ENCODE data around the gene ORAI1.
"Not testable (repeated sequence)": the region's sequence is repeated elsewhere in the genome, so short reads cannot be mapped to it uniquely, and the experiment has no call there.

Gene ORAI1

DNA sequence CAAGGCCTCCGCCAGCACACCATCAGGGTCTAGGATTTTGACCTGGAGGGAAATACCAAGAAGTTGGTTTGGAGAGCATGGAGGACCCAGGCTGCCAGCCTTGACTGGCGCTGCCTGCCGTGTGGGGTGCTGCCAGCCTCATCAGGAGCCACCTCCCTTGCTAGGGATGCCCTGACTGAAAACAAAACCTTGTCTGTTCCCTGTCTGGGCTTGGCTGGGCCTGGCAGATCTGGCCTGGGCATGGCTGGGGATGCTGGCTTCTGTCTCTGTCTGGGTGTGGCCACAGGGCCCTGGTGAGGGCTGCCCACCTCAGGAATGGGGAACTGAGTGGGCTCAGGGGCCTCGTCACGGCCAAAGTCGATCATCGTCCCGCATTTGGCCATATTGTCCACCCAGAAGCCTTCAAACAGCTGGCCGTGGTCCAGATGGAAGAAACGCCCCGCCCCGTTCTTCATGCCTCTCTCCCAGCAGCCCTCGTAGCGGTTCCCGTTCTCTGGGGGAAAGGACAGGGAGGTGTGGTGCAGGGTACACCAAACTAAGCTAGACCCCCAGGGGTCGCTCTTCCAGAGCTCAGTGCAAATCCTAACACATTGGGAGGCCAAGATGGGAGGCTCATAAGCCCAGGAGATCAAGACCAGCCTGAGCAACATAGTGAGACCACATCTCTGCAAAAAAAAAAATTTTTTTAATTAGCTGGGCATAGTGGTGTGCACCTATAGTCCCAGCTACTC lies 26.6 kb downstream of the ORAI1 start:
- H3K27ac ChIP-seq = no peak overlapping the region
- H3K9me3 ChIP-seq = no peaks in the 10 kb centered on the region
- no peak overlapping the region for H3K4me3 ChIP-seq
- TF ChIP-seq, protein P1, sequence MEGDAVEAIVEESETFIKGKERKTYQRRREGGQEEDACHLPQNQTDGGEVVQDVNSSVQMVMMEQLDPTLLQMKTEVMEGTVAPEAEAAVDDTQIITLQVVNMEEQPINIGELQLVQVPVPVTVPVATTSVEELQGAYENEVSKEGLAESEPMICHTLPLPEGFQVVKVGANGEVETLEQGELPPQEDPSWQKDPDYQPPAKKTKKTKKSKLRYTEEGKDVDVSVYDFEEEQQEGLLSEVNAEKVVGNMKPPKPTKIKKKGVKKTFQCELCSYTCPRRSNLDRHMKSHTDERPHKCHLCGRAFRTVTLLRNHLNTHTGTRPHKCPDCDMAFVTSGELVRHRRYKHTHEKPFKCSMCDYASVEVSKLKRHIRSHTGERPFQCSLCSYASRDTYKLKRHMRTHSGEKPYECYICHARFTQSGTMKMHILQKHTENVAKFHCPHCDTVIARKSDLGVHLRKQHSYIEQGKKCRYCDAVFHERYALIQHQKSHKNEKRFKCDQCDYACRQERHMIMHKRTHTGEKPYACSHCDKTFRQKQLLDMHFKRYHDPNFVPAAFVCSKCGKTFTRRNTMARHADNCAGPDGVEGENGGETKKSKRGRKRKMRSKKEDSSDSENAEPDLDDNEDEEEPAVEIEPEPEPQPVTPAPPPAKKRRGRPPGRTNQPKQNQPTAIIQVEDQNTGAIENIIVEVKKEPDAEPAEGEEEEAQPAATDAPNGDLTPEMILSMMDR (IDR thresholded peaks at IDR 0.05) = no peak
- H3K27me3 ChIP-seq = peaks cover 0 to 6% of the 10 kb centered on the region in 2 donors
- peak in 1 of 2 donors; percentile 35 for DNase-seq
- no peaks in the 10 kb centered on the region for H3K4me1 ChIP-seq
- intact Hi-C loops (cut with DNase I; ENCODE audit: low total_unique reads) = no loop called here
- no peaks in the 10 kb centered on the region for H3K36me3 ChIP-seq

- Histone ChIP-seq H3K27ac (no peak overlapping the region), H3K9me3 (no peaks in the 10 kb centered on the region), H3K4me3 (no peak overlapping the region), H3K4me1 (no peaks in the 10 kb centered on the region), H3K27me3 (peaks cover 0 to 6% of the 10 kb centered on the region in 2 donors), H3K36me3 (no peaks in the 10 kb centered on the region)
- no peak for DNase-seq
- TF ChIP-seq, protein P1 (IDR thresholded peaks at IDR 0.05) = no peak
- intact Hi-C loops (cut with DNase I; ENCODE audit: low total_unique reads) = no loop called here
These were observed 27.7 kb downstream of the ORAI1 start for GRCh38 chr12:121653999-121654398.

- H3K36me3 ChIP-seq = no peaks in the 10 kb centered on the region
- no peaks in the 10 kb centered on the region for H3K9me3 ChIP-seq
- DNase-seq = no peak
- H3K27ac ChIP-seq = no peak overlapping the region
- no peaks in the 10 kb centered on the region for H3K4me1 ChIP-seq
- H3K27me3 ChIP-seq = peaks cover 0 to 6% of the 10 kb centered on the region in 2 donors
- TF ChIP-seq, protein P1 (IDR thresholded peaks at IDR 0.05) = no peak
- intact Hi-C loops (cut with DNase I; ENCODE audit: low total_unique reads) = no loop called here
- no peak overlapping the region for H3K4me3 ChIP-seq
These were observed 29.8 kb downstream of the ORAI1 start for GRCh38 chr12:121656122-121656521.

GRCh38 chr12:121657305-121658008 lies 31.1 kb downstream of the ORAI1 start:
- intact Hi-C loops (cut with DNase I; ENCODE audit: low total_unique reads) = no loop called here
- no peaks in the 10 kb centered on the region for H3K9me3 ChIP-seq
- no peak overlapping the region for H3K4me3 ChIP-seq
- no peaks in the 10 kb centered on the region for H3K36me3 ChIP-seq
- no peaks in the 10 kb centered on the region for H3K4me1 ChIP-seq
- DNase-seq = no peak
- peaks cover 0 to 6% of the 10 kb centered on the region in 2 donors for H3K27me3 ChIP-seq
- TF ChIP-seq, protein P1 (IDR thresholded peaks at IDR 0.05) = no peak
- no peak overlapping the region for H3K27ac ChIP-seq

DNA sequence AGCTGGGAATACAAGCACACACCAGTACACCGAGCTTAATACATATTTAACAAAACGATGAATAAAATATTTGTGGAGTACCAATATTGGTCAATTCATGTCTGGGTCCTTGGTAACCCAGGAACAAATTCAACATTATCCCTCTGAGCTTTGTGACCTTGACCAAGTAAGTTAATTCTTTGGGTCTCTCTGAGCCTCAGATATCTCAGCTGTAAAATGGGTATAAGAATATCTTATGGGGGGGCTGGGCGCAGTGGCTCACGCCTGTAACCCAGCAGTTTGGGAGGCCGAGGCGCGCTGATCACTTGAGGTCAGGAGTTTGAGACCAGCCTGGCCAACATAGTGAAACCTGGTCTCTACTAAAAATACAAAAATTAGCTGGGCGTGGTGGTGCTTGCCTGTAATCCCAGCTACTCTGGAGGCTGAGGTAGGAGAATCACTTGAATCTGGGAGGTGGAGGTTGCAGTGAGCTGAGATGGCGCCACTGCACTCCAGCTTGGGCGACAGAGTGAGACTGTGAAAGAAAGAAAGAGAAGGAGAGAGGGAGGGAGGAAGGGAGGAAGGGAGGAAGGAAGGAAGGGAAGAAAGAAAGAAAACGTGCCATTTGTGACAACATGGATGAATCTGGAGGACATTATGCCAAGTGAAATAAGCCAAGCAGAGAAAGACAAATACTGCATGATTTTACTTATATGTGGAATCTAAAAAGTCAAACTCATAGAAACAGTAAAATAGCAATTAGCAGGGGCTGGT lies 35.2 kb downstream of the ORAI1 start:
- H3K27me3 ChIP-seq; intact Hi-C loops (cut with DNase I; ENCODE audit: low total_unique reads); H3K27ac ChIP-seq; H3K36me3 ChIP-seq; H3K9me3 ChIP-seq; H3K4me3 ChIP-seq; DNase-seq; H3K4me1 ChIP-seq: not testable (repeated sequence)

- no peaks in the 10 kb centered on the region for H3K9me3 ChIP-seq
- H3K27me3 ChIP-seq = peaks cover 0 to 7% of the 10 kb centered on the region in 2 donors
- no peak overlapping the region for H3K27ac ChIP-seq
- no peak overlapping the region for H3K4me3 ChIP-seq
- DNase-seq = no peak
- no peaks in the 10 kb centered on the region for H3K36me3 ChIP-seq
- TF ChIP-seq, protein P1 (IDR thresholded peaks at IDR 0.05) = no peak
- intact Hi-C loops (cut with DNase I; ENCODE audit: low total_unique reads) = no loop called here
- no peaks in the 10 kb centered on the region for H3K4me1 ChIP-seq
These were observed 37.2 kb downstream of the ORAI1 start for GRCh38 chr12:121663610-121663929.

- H3K27me3 ChIP-seq = peaks cover 0 to 21% of the 10 kb centered on the region in 2 donors
- H3K9me3 ChIP-seq; H3K4me1 ChIP-seq; H3K27ac ChIP-seq; H3K4me3 ChIP-seq; DNase-seq; H3K36me3 ChIP-seq; intact Hi-C loops (cut with DNase I; ENCODE audit: low total_unique reads): not testable (repeated sequence)
These were observed 40.5 kb downstream of the ORAI1 start for GRCh38 chr12:121666829-121667228.

All from tibial artery (tissue), 4 donors.